GM12872 (cell line): Measurements from ENCODE around the gene PFDN5.

ENCODE experiments used
- TF ChIP-seq, protein P1 (sequence below): IDR thresholded peaks from 3 replicates; pipeline ENCODE4 v1.5.1; 2011; ENCODE audit warnings: low read depth, mild to moderate bottlenecking, low read length, moderate library complexity; ENCODE audit not compliant: insufficient read depth

PFDN5 gene

DNA sequence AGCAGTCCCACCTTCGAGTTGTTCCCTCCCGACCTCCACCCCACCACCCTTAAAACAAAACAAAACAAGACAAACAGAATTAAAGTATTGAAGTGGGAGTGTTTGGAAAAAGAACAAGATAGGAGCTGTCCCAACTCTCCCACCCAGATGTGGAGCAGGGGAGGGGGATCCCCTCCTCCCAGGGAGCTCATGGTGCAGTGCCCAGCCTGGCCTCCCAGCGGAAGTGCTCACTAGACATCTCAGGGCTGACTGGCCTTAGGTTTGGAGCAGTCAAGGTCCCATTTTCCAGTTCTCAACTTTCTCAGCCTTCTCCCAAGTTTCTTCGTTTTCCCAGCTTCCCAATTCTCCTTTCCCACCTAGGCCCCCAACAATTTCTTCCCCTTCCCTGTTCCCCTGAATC lies 37.9 kb downstream of the PFDN5 start:
- TF ChIP-seq, protein P1, sequence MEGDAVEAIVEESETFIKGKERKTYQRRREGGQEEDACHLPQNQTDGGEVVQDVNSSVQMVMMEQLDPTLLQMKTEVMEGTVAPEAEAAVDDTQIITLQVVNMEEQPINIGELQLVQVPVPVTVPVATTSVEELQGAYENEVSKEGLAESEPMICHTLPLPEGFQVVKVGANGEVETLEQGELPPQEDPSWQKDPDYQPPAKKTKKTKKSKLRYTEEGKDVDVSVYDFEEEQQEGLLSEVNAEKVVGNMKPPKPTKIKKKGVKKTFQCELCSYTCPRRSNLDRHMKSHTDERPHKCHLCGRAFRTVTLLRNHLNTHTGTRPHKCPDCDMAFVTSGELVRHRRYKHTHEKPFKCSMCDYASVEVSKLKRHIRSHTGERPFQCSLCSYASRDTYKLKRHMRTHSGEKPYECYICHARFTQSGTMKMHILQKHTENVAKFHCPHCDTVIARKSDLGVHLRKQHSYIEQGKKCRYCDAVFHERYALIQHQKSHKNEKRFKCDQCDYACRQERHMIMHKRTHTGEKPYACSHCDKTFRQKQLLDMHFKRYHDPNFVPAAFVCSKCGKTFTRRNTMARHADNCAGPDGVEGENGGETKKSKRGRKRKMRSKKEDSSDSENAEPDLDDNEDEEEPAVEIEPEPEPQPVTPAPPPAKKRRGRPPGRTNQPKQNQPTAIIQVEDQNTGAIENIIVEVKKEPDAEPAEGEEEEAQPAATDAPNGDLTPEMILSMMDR: no peak

DNA sequence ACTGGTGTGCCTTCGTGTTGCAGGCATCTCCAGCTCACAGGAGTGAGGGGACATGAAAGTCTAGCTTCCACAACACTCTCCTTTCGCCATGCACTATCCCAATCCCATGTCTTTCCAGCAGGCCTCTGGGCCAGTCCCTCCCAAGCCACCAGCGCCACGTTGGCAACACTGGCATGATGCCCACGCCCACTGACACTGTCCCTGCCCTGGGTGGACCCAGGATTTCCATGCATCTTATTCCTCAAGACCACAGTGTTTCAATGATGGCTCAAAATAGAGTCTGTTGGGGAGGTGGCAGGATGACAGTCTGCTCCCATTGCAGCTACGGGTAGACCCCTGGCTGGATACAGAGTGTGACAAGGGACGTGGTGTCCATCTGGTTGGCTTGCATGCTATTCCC lies 38.5 kb downstream of the PFDN5 start:
- TF ChIP-seq, protein P1: no peak

DNA sequence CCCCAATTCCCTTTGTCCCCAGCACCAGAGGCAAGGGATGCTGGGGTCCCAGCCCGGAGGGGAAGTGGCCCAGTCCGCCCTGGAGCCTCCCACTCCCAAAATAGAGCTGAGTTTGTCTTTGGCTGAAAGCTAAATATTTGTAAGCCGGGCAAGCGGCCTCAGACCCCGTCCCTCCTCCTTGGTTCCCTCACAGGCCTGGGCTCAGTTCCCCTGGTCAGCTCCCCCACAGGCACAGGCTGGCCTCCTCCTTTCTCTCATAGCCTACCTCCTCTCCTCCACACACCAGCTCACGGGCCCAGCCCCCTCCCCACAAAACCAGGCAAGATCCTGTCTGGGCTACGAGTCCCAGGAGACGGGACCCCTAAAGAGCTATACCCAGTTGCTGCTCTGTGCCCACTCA lies 39.5 kb downstream of the PFDN5 start:
- TF ChIP-seq, protein P1: no peak

DNA sequence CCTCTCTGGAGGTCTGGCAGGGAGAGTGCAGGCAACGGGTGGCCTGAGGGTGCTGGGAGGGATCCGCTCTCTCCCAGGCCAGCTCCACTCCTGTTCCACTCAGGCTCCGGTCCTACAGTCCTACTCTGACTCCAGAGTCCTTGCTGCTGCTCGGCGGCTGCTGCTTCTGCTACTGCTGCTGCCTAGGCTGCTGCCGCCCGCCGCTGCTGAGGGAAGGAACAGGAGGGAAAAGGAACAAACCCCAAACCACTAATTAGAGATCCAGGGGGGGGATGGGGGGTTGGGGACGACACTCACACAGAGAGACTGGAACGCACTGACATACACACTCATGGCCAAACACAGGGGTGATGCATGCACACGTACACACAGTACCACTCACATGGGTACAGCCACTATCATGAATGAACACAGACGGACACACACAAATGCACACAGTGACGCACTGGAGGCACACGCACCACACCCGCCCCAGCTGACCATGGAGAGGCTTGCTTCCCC lies 40.9 kb downstream of the PFDN5 start, which contains the start of gene SP7:
TSS of gene SP7 (minus strand) at position 174 of the 501 bp plus-strand sequence. CDS start 708 bp downstream, outside the sequence.
- TF ChIP-seq, protein P1: no peak

DNA sequence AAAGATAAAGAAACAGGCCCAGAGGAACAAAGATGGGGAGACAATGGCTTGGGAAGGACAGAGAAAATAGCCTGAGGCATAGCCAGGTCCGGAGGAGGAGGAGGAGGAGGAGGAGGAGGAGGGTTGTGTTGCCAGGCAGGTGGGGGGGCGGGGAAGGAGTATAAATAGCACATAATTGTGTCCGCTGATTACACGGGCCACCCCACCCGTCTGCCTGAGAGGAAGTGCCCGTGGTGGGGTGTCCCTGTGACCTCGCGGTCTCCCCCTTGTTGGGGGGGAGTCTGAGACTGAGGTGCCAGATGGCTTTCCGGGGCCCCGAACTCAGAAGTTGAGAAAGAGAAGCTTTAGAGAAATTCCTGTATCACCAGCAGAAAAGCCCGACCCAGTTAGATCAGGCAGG lies 42.7 kb downstream of the PFDN5 start:
- TF ChIP-seq, protein P1: no peak

DNA sequence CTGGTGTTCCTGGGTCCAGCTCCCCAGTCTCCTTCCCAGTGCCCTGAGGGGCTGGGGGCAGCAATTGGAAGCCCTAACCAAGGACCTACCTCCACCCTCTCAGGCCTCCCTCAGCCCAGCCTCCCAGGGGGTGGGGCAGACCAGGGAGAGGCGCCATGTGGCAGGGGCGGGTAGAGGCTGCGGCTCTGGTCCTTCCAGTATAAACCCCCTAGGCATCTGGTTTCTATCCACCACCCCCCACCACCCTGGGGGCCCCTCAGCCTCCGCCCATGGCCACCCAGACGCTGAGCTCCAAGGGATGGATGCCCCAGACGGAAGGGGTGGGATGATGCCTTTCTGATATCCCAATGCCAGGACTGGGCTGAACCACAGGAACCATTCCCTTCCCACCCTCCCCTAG lies 43.6 kb downstream of the PFDN5 start:
- TF ChIP-seq, protein P1: no peak

DNA sequence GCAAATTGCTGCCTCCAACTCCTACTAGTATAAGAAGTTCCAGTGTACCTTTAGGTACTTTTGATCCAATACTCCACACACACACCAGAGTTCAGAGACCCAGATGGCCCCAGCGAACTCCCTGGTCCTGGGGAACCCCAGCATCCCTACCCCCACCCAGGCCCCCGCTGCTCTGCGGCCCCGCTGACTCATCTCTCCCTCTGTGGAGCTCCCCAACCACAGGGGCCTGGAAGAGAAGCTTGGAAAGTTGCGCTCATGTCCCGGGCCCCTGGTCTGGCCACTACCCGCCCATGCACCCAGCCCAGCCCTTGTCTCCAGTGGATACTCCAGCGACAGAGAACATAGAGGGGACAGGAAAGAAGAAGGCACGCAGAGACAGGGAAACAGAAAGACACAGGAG lies 45.1 kb downstream of the PFDN5 start:
- TF ChIP-seq, protein P1: no peak
